ENCODE data around the gene FABP6.
"Not testable (repeated sequence)": the region's sequence is repeated elsewhere in the genome, so short reads cannot be mapped to it uniquely, and the experiment has no call there.

Gene FABP6, protein sequence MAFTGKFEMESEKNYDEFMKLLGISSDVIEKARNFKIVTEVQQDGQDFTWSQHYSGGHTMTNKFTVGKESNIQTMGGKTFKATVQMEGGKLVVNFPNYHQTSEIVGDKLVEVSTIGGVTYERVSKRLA
- total RNA-seq = 0 reads per million in 2 donors

DNA sequence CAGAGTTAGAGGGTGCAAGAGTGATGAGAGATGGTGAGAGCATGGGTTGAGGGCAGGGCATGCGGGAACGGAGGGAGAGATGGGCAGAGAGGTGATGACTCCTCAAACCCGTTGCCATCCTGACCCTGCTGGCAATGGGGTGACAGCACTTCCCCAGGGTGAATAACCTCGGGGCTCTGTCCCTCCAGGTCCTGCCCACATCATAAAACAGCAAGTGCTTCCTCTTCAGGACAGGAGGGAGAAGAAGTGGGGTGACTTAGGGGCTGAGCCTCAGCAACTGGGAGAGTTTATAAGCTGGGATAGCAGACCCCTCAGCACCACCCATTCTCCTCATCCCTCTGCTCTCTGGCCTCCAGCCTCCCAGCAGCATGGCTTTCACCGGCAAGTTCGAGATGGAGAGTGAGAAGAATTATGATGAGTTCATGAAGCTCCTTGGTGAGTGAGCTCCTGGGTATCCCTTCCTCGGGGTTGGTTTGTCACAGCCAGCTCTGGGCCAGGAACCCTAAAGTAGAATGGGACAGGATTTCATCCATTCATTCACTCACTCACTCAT, at the start of gene FABP6:
Gene FABP6 (plus strand): TSS at position 317 of the 553 bp plus-strand sequence. CDS start 52 bp downstream, at position 369.
- no peak for DNase-seq

DNA sequence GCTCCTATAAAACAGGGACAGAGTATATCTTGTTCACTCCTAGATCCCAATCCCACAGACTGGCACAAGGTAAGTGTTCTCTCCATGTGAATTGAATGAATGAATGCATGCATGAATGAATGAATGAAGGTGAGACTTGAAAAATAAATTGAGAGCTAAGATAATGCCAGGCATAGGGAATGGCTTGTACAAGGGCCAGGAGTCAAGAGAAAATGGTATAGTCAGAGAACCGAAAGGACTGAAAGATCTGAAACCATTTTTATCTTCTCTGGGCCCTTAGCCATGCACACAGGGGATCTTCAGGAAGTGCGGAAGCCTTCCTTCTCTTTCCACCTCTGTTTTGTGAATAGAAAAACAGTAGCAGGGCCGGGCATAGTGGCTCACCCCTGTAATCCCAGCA, 48.4 kb upstream of the FABP6 start:
- DNase-seq = no peak

DNA sequence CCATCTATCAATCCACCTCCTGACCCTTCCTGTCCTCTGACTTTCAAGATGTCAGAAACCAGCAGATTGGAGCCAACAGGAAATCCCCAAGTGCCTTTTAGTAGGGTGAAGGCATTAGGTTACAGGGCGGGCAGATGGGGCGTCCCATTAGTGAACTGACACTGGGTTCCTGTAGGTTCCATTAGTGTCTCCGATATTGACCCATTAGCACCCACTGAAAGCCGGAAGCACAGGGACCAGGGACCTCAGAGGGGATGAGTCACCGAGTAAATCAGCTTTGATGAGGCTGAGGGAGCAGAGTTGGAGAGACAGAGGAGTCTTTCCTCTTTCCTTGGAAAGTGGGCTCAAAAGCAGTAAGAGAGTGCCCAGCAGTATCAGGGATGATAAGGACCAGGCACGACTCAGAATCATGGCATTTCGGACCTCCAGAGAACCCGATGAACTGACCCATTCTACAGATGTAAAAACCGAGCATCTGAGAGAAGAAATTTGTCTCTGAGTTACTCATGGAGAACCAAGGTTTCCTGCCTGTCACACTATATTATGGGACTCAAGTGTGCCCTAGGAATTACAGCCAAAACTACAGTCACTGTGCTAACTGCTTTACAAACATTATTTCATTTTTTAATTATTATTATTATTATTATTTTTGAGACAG, 47.2 kb upstream of the FABP6 start:
- DNase-seq = no peak

DNA sequence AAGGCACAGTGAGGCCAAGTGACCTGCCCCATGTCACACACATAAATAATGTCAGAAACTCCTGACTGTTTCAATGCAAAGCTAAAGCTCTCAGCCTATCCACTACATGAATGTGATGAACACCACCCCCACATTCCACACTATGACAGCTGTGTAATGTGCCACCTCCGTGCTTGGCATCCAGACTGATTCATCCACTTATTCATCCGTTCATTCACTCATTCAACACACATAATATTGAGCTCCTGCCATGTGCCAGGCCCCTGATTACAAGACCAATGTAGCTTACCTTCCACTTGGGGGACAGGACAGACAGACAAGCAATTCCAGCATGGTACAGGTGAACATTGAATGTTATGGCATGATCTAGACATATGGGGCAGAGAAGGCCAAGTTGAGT, 46.2 kb upstream of the FABP6 start:
- DNase-seq = no peak

DNA sequence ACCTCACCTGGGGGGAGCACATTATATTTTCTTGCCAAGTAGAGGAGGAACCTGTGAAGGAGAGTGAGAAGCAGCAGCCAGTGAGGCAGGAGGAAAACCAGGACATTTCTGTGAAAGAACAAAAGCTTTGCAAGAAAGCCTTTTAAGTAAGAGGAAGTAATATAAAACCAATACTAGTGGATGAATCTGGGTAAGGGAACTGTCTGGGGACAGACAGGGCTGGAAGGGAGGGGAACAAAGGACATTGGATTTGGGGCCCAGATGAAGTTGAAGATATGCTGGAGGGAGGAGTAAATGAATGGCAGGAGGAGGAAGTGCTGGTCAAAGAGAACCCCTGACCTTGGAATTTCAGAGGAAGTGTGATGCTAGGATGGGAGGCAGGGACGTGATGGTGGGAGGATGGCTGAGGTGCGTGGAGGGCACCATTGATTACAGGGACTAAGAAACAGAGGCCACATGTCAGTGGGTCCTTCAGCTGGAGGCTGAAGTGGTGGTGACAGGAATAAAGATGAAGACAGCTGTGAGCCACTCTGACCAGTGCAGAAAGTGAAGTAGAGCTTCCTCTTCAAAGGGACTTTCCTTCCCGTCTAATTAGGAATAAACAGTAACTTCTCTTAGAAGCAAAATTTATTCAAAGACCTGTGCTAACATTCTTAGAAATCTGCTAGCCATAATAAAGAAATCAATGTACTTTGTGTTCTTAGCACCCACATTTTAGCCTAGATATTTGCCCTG, 43.5 kb upstream of the FABP6 start:
- DNase-seq = no peak

DNA sequence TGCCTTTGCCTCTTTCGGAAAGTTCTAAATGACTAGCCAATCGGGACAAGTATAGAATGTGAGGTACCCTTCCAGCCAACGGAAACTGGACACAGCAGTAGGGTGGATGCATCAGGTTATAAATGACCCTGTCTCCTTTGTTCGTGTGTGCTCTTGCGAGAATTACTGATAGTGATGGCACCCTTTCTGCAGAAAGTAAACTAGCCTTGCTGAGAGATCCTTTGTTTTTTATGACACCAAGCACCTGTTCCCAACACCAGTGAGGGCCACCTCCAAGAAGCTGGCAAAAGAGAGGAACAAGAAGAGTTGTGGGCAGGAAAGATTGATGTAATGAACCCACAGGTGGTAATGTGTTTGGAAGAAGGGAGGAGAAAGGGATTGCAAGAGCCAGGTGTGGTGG, 42.8 kb upstream of the FABP6 start:
- DNase-seq = no peak

DNA sequence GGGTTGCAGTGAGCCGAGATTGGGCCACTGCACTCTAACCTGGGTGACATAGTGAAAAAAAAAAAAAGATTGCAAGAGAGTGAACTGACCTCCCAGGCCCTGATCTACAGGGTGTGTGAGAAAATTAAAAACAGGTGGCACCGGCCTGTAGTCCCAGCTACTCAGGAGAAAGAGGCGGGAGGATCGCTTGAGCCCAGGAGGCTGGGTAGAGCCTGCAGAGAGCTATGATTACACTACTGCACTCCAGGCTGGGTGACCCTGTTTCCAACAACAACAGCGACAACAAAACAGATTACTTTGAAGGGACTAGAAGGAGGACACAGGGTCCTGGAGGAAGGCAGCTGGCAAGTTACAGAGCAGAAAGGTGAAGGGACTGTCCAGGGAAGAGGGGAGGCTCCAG, 42.2 kb upstream of the FABP6 start:
- no peak for DNase-seq

DNA sequence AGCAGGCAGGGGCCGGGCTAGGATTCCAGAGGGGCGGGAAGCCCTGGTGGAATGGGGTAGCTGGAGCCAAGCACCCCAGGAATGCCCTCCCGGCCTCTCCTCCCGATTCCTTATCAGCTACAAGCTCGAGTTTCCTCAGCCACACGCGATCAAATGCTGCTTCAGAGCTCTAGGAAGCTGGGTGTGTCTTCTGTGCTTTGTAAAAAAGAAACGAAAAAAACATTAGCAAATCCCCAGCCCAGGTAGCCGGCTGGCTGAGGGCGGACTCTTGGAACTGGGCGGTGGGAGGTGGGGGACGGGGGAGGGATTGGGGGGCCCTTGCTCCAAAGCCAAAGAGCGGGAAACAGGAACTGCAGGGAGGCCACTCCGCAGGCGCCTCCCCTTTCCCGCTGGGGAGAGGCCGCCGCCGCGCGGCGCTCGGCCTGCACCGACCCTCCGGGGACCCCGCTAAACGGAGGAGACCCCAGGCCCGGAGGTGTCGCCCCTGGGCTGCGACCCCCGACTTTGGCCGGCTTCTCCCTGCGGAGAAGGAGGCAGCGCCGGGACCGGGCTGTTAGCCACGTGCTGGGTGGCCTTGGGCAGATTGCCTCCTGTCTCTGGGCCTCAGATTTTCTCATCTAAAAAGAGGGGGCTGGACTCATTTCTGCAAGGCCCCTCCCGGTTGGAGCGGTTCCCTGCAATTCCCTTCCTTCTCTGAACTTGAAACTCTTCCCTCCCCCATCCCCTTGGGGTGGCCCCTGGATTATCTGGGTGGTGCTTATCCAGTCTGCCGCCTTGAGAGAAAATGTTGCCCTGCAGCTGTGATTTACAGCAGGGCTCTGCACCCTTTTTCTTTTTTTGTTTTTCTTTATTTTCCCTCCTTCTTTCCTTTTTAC, 40.9 kb upstream of the FABP6 start:
- DNase-seq = no peak

DNA sequence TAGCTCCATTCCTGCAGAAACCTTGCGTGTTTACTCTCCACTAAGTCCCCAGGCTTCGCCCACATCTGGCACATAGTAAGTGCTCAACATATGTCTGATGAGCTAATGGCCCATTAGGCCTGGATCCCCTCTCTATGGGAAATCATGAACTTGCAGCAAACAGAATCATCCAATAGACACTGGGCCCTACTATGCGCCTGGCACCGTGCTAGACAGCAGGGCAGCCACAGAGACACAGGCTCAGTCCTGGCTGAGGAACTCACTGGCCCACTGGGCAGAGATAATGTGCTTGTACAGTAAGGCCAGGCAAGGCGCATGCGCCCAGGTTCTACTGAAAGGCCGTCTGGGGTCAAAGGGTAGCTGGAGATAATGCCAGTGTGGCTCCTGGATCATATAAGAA, 36.9 kb upstream of the FABP6 start:
- no peak for DNase-seq

DNA sequence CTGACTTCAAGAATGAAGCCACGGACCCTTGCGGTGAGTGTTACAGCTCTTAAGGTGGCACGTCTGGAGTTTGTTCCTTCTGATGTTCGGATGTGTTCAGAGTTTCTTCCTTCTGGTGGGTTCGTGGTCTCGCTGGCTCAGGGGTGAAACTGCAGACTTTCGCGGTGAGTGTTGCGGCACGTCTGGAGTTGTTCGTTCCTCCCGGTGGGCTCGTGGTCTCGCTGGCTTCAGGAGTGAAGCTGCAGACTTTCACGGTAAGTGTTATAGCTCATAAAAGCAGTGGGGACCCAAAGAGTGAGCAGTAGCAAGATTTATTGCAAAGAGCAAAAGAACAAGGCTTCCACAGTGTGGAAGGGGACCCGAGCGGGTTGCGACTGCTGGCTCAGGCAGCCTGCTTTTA, 36.2 kb upstream of the FABP6 start:
- DNase-seq = not testable (repeated sequence)

DNA sequence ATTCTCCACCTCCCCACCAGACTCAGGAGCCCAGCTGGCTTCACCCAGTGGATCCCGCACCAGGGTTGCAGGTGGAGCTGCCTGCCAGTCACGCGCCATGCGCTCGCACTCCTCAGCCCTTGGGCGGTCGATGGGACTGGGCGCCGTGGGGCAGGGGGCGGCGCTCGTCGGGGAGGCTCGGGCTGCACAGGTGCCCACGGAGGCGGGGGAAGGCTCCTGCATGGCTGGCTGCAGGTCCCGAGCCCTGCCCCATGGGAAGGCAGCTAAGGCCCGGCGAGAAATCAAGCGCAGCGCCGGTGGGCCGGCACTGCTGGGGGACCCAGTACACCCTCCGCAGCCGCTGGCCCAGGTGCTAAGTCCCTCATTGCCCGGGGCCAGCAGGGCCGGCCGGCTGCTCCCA, 35.5 kb upstream of the FABP6 start:
- not testable (repeated sequence) for DNase-seq

DNA sequence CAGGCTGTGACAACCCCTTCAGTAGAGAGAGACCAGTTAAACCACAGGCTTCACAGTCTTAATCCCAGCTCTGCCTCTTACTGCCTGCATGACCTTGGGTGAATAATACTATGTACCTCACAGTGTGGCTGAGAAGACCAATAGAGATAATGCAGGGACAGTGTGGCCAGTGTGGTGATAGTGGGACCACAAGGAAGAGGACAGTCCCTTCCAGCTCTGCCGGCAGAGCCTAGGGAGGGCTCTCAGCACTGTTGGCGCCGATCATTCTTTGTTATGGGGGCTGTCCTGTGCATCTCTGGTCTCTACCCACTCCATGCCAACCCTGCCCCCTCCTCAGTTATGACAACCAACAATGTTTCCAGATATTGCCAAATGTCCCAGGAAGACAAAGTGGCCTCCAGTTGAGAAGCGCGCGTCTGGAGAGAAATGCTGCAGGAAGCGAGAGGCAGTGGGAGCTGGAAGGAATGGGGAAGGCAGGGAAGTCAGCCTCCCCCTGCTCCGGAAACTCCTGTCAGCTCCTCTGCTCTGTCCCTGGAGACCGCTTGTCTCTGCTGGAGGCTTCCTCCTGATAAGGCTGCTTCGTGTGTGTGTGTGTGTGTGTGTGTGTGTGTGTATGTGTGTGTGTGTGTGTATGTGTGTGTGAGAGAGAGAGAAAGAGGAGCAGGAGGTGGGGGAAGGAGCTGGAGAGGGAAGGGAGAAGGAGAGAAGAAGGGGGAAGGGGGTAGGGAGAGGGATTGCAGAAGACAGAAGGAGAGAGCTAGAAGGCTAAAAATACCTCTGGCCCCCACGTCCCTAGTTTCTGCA, 31.8 kb upstream of the FABP6 start:
- no peak for DNase-seq

DNA sequence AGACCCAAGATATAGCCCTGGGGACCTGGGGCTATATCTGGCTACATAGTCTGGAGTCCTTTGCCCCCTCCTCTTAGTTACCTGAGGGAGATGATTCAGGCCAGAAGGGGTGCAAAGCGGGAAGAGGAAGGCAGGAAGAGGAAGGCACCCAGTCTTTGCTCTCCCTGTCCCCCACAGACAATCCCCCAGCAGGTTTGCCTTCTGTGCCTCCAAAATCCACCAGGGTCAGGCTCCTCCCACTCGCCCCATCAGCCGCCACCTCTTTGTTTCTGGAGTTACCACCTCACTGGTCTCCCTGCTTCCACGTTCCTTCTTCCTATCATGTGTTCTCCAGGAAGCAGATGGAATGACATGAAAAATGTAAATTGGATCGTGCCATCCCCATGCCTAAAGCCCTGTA, 31.2 kb upstream of the FABP6 start:
- DNase-seq = no peak

DNA sequence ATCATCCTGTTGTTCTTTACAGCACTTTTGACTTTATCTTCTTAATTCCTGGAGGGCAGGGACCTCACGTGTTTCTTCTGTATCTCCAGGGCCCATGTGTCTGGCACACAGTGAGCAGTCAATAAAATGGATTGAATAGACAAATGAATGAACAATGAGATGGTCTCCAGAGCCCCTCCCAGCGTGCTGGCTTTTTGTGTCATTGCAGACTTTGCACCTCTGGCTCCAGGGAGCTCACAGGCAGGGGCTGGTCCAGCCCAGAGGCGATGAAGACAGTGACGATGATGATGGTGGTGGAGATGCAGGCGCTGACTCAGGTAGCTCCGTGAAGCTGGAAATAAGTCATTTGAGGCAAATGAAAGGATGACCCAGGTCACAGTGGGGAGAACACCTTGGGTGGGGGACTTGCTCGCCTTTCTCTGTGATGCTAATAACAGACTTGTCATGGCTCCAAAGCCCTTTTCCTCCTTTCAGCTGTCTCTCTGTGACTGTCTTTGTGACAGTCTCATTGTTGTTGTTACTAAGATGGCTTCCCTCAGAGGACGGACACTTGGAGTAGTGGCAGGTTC, 30.4 kb upstream of the FABP6 start:
- DNase-seq = no peak

DNA sequence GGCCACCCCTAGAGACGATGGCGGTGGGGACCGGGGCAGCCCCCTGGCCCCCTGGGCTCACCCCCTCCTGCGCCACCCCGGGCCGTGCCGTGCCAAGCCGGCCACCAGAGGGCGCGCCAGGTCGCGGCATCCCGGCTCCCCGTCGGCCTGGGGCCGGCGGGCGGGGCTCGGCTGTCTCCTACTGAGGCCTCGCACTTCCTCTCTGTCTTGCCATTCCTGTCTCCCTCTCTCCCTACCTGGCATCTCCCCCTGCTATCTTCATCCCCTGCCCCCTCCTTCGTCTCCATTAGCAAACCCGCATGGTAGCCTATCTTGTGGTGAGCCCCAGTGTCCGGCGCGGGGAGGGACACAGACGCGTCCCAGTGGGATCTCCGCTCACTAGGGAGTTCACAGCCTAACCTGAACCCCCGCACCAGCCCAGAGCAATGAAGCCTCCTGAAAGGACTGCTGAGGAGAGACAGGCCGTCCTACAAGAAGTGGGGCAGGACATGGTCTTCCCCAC, 29.8 kb upstream of the FABP6 start:
- DNase-seq = peak; percentile 34

DNA sequence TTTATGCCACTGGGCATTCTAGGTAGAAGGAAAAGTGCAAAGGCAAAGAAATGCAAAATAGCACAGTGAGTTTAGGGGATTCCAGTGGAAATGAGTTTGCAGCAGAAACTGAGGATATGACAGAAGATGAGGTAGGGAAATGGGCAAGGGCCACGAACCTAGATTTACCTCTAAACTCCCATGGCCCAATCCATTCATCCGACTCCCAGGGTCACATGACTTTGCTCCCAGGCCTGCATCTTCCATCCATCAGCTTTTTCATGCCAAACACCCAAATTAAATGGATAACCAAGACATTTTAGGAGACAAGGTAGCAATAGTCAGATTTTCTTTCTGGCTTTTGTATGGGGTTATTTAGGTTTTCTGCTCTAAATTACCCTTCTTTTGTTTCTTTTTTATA, 22.2 kb upstream of the FABP6 start:
- DNase-seq = no peak

DNA sequence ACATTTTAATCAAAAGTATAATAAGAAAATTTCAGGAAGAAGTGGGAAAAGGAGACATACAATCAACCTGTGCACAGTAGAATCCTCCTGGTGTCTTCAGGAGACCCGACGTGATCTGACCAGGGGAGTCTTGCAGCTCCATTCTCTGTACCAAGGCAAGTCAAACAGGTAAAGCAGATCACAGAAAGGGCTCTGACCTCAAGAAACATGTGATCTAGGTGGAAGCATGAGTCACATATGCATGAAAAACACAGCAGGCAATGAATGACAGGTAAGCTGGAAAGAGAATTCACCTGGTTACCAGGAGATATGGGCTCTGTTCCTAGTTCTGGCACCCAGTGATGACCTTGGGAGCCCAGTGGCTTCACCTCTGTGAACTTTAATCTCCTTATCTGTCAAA, 19.4 kb upstream of the FABP6 start:
- DNase-seq = no peak

DNA sequence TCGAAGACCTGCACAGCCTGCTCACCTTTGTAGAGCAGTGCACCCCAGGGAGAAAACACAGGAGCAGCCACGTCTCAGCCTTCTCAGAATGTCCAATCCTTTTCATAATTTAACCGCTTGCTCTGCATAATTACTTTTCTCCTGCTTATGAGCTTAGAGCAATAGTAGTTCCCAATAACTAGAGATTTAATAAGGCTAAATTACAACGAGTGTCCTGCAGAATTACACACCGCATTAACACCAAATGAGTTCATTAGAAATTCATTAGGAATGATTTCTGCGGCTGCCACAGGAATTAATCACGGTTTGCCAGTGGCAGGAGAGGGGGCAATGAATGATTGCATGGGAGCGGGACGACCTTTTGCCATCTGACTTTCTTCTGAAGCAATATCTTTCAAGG, 18.7 kb upstream of the FABP6 start:
- no peak for DNase-seq

DNA sequence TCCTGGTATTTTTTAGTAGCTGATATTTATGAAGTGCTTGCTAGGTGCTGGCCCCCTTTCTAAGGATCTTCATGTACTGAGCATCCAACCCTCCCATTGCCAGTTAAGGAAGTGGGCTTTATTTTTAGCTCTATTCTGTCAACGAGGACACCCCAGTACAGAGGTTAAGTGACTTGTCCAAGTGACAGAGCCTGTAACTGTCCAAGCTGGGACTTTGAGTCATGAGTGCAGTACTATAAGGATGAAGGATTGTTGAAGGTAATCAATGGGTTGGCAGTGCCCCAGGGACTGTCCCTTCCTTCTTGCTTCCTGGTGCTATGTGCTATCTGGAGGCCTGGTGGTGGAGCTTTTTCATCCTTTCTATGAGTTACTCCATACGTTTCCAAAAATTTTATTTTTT, 18.0 kb upstream of the FABP6 start:
- no peak for DNase-seq

DNA sequence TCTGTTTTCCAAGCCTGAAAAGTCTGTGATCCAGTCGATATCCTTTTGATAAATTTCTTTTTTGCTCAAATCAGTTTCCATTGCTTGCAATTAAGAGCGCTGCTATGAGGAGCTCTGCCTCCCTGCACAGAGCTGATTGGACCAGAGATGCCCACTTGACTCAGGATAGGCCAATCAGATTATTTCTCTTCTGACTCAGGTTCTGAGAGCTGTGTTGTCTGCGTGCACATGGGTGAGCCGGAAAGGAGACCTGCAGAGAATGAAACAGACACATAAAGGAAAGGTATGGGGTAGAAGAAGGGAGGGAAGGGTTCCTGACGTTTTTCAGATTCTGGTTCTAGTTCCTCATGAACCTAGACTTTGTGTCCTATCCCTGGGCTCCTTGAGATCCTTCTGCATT, 15.8 kb upstream of the FABP6 start:
- no peak for DNase-seq

DNA sequence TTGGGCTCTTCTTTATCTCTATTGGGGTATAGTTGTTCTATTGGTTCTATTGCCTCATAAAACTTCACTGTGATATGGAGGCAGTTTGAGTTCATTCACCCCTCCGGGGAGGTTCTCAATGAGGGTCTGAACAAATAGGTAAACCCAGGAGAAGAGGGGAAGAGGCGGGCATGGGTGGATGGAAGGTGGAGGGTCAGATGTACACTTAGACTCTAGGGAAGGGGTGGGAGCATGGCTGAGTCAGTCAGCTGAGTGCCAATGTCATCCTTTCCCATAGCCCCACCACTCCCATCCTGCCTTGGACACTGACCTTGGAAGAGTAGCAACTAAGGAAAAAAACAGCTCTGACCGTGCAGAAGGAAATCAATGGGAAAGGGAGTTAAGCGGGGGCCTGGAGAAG, 9.9 kb upstream of the FABP6 start:
- DNase-seq = no peak

DNA sequence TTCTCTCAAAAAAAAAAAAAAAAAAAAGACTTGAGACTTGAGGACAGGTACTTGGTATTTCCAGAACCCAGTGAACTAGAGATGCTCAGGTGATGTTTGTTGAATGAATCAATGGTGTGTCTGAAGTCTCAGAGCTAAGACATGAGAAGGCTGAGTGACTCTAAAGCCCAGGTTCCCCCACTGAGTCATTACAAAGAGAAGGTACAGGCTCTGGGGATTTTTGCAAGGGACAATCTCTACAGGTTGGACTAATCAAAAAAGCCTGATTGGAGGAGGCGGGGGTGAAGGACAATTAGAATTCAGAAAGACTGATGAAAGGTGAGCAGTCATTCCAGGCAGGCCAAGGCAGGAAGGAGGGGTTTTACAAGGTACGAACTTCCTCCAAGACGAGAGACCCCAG, 8.2 kb upstream of the FABP6 start:
- no peak for DNase-seq

Data from activated gamma-delta T cell (primary cell).